Subcutaneous abdominal adipose tissue (tissue), 5 donors: ENCODE results near the gene NDUFA5.
"Not testable (repeated sequence)": the region's sequence is repeated elsewhere in the genome, so short reads cannot be mapped to it uniquely, and the experiment has no call there.

Source experiments
- H3K27ac ChIP-seq: one replicate; pipeline ENCODE4 v1.7.0; 2013; ENCODE audit warnings: low read depth, mild to moderate bottlenecking, inconsistent platforms, low read length, moderate library complexity
- H3K27me3 ChIP-seq, 5 donors: one replicate each; pipeline ENCODE4 v1.7.0; 2013; ENCODE audit warnings: low read length in 5 of 5, inconsistent platforms in 1 of 5; ENCODE audit not compliant: control insufficient read depth in 5 of 5, insufficient read depth in 4 of 5
- H3K36me3 ChIP-seq, 5 donors: one replicate each; pipeline ENCODE4 v1.7.0; 2013; ENCODE audit warnings: low read length in 5 of 5; ENCODE audit not compliant: control insufficient read depth in 5 of 5, insufficient read depth in 5 of 5
- H3K4me1 ChIP-seq, 5 donors: one replicate each; pipeline ENCODE4 v1.7.0; 2013; ENCODE audit warnings: low read length in 5 of 5, mild to moderate bottlenecking in 3 of 5, moderate library complexity in 1 of 5; ENCODE audit not compliant: control insufficient read depth in 5 of 5, insufficient read depth in 5 of 5
- H3K4me3 ChIP-seq, 5 donors: one replicate each; pipeline ENCODE4 v1.7.0; 2013; ENCODE audit warnings: low read length in 5 of 5, low read depth in 1 of 5
- H3K9ac ChIP-seq, 5 donors: one replicate each; pipeline ENCODE4 v1.7.0; 2013; ENCODE audit warnings: low read length in 5 of 5, mild to moderate bottlenecking in 4 of 5, moderate library complexity in 3 of 5
- H3K9me3 ChIP-seq, 5 donors: one replicate each; pipeline ENCODE4 v1.7.0; 2013; ENCODE audit warnings: low read length in 5 of 5; ENCODE audit not compliant: control insufficient read depth in 5 of 5
- donor health status: healthy.
- donor health status: healthy.
- donor health status: healthy.
- donor health status: healthy.
- donor health status: healthy.

NDUFA5 gene

DNA sequence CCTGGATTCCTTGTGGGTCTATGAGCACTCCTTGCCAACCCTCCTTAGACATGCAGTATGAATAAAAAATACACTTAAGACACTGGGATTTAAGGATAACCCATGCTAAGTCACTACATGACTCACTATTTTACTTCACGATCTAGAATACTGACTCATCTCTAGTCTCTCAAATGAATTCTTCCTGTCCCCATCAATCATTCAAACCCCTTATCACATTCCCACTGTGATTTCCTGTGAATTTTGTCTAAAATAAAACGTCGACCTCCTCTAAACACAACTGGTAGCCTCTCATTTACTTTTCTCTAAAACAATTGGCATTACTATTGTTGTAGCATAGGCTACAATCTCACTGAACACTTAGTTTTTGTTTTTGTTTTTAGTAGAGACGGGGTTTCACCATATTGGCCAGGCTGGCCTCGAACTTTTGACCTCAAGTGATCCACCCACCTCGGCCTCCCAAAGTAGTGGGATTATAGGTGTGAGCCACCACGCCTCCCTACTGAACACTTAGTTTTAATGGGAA lies 19.4 kb downstream of the NDUFA5 start:
- Histone ChIP-seq H3K9me3 (no peaks in the 10 kb centered on the region), H3K4me3 (no peak overlapping the region), H3K4me1 (peaks cover 0 to 11% (median 9%) of the 10 kb centered on the region in 5 donors), H3K9ac (no peak overlapping the region), H3K27ac (no peak overlapping the region), H3K36me3 (peaks cover 0 to 10% (median 0%) of the 10 kb centered on the region in 5 donors), H3K27me3 (no peaks in the 10 kb centered on the region)

DNA sequence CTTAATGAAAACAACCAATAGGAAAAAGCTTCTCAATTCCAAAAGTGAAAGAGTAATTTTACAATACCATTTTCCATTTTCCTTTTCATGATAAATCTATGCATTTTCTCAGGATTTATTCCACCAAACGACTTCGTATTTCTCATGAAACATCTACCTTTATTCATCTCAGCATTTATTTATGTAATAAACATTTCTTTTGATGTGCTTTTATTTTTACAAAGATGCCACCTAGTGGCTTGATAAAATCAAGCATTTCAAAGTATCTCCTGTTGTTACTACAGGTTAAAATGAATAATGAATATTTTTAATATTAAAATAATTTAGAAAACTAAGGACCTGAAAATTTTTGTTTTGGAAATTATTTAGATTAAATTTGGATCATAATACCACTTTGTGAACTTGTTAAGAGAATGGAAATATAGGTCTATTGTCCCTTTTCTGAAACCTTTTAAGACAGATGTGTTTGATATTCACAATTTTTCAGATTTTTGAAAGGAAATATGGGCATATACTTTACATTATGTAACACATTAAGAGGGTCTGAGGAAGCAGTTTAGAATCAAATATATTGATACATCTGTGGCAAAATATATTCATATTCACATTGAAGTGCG lies 20.5 kb downstream of the NDUFA5 start:
- Histone ChIP-seq H3K4me1 (peaks cover 0 to 11% (median 10%) of the 10 kb centered on the region in 5 donors), H3K9ac (no peak overlapping the region), H3K4me3 (no peak overlapping the region), H3K27me3 (no peaks in the 10 kb centered on the region), H3K36me3 (peaks cover 0 to 6% (median 0%) of the 10 kb centered on the region in 5 donors), H3K27ac (no peak overlapping the region), H3K9me3 (no peaks in the 10 kb centered on the region)

DNA sequence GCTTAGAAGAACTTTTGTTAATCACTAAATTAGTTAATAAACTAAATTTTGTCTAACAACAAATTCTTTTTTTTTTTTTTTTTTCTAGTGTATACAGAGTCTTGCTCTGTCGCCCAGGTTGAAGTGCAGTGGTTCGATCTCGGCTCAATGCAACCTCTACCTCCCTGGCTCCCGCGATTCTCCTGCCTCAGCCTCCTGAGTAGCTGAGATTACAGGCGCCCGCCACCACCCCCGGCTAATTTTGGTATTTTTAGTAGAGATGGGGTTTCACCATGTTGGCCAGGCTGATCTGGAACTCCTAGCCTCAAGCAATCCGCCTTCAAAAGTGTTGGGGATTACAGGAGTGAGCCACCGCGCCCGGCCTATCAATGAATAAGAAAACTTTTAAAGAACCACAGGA lies 22.1 kb downstream of the NDUFA5 start:
- H3K36me3 ChIP-seq: peaks cover 0 to 6% (median 0%) of the 10 kb centered on the region in 5 donors
- peaks cover 0 to 11% (median 10%) of the 10 kb centered on the region in 5 donors for H3K4me1 ChIP-seq
- no peaks in the 10 kb centered on the region for H3K9me3 ChIP-seq
- H3K27ac ChIP-seq: peak overlapping the region; percentile 69
- H3K4me3 ChIP-seq: peak overlapping the region; percentile 51 to 79 (median 63)
- peak overlapping the region in 2 of 5 donors; percentile 46 to 68 for H3K9ac ChIP-seq
- no peaks in the 10 kb centered on the region for H3K27me3 ChIP-seq

DNA sequence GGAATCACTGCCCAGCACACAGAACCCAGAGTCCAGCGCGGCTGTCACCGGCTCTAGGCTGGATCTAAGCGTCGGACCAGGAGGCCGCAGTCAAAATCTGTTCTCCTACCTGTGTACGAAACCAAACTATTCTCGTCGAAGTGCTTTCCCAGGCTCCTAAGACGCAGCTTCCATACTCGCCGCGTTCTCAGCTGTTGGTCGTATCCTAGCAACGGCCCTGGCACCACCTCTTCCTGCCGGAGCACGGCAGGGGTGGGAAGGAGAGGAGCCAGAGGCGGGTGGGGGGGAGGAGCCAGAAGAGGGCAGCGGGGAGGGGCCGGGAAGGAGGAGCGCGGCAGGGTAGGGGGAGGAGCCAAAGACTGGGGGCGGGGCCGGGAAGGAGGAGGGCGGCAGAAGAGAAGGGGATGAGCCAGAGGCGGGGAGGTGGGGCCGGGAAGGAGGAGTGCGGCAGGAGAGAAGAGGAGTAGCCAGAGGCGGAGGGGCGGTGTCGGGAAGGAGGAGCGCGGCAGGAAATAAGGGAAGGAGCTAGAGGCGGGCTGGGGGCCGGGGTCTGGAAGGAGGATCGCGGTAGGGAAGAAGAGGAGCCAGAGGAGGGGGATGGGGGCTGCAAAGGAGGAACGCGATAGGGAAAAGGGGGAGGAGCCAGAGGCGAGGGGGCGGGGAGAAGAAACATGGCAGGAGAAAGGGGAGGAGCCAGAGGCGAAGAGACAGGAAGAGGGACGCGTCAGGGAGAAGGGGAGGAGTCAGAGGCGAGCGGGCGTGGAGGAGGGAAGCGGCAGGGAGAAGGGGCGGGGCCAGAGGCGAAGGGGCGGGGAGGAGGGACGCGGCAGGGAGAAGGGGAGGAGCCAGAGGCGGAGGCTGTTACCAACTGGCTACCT lies 23.0 kb downstream of the NDUFA5 start, which contains the start of gene IQUB:
Gene IQUB, minus strand, starts transcription at position 213 of the 878 bp plus-strand sequence. CDS start 22,255 bp downstream, outside the sequence.
- peaks cover 0 to 2% (median 0%) of the 10 kb centered on the region in 5 donors for H3K36me3 ChIP-seq
- peak within 1 kb of the TSS; percentile 69 for H3K27ac ChIP-seq
- H3K4me1 ChIP-seq: peaks cover 0 to 11% (median 10%) of the 10 kb centered on the region in 5 donors
- peak within 1 kb of the TSS; percentile 59 to 82 (median 78) for H3K4me3 ChIP-seq
- no peaks in the 10 kb centered on the region for H3K27me3 ChIP-seq
- H3K9ac ChIP-seq: peak within 1 kb of the TSS in 4 of 5 donors; percentile 6 to 74 (median 61)
- no peaks in the 10 kb centered on the region for H3K9me3 ChIP-seq

DNA sequence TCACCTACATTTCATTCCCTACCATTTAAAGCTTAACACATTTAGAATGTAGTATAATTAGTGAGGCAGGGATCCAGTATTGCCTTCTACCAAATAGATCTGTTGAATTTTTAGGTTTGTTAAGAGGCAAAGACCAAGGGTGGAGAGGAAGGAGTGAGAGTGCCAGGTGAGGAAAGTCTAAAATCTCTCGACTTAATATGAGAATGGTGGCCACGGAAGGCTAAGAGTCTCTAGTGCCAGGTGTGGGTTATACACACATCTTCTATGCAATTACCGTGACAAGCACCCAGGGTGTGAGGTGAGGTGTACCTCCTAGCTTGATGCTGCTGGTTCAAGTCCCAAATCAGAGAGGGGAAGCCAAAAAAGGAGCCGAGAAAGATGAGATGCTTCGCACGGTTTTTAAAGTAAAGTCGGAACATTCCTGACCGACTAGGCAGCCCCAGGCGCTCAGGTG lies 23.7 kb downstream of the NDUFA5 start:
- Histone ChIP-seq H3K4me1 (peaks cover 0 to 11% (median 10%) of the 10 kb centered on the region in 5 donors), H3K27me3 (no peaks in the 10 kb centered on the region), H3K27ac (no peak overlapping the region), H3K4me3 (peak overlapping the region; percentile 59 to 82 (median 78)), H3K9ac (peak overlapping the region in 4 of 5 donors; percentile 5 to 62 (median 55)), H3K9me3 (no peaks in the 10 kb centered on the region), H3K36me3 (no peaks in the 10 kb centered on the region)

DNA sequence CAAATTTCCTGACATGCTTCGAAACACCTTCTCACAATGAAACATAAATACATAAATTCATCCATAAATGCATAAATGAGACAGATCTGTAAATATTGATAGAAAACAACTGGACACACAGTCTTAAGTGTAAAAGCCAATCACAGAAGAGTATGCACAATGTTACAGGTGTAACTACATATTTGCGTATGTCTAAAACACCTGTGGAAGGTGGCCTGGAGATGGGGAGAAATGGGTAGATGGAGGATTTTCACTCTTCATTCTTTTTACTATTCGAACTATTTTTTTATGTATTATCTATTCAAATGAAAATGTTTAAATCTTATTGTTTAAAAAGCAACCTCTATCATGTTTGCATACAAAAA lies 24.1 kb downstream of the NDUFA5 start:
- H3K9ac ChIP-seq: no peak overlapping the region
- H3K4me1 ChIP-seq: peaks cover 0 to 11% (median 10%) of the 10 kb centered on the region in 5 donors
- H3K27me3 ChIP-seq: no peaks in the 10 kb centered on the region
- no peaks in the 10 kb centered on the region for H3K36me3 ChIP-seq
- H3K9me3 ChIP-seq: no peaks in the 10 kb centered on the region
- H3K27ac ChIP-seq: no peak overlapping the region
- peak overlapping the region in 1 of 5 donors; percentile 78 for H3K4me3 ChIP-seq

DNA sequence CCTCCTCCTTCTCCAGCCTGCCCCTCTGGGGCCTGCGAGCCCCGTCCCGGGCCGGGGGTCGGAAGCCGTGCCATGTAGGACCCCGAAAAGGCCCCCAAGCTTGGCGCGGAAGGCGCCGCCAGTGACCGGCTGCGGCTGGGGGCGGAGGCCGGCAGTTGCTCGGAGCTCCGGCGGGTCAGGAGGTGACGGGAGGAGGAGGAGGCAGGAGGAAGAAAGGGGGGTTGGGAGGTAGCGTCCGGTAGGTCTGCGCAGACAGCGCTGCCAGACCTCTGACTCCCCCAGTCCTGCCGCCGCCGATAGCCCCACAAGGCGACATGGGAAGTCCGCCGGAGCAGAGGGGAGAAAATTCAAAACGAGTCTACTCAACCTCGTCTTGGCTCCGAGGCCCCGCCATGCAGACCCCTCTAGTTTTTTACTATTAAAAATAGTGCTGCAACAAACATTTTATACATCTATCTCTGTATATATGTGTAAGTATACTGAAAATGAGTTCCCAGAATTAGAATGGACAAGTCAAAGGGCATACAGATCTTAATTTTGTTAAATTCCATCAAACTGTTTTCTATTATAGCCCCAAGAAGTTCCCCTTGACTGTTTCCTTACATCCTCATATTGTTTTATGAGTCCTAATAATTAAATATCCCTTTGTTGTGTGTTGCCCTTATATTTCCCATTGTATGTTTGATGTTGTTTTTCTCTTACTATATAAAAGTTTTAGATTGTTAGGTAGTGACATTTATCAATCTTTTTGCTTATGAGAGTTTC lies 24.6 kb downstream of the NDUFA5 start:
- not testable (repeated sequence) for H3K36me3 ChIP-seq, H3K27ac ChIP-seq, H3K9me3 ChIP-seq, H3K9ac ChIP-seq, H3K27me3 ChIP-seq
- Histone ChIP-seq H3K4me3 (peak overlapping the region in 3 of 5 donors; percentile 39 to 51 (median 42)), H3K4me1 (peaks cover 0 to 11% (median 10%) of the 10 kb centered on the region in 5 donors)

DNA sequence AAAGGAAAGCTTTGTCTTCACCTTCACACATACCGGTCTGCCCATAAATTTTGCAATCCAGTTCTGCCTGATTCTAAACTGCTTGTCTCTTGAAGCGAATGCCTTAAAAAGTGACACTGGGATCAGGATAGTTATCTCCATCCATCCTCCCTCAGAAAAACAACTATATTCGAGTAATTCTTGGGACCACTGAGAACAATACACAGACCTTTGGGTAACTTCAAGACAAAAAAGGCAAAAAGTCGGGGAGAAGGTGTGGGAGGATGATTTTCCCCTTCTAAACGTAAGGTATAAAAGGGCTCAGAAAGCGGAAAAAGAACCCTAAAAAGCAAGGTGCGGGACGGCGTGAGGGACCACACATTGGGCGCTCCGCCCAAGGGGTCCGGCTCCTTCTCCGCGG lies 25.3 kb downstream of the NDUFA5 start:
- H3K27me3 ChIP-seq, H3K36me3 ChIP-seq, H3K9me3 ChIP-seq, H3K27ac ChIP-seq, H3K9ac ChIP-seq: not testable (repeated sequence)
- Histone ChIP-seq H3K4me3 (peak overlapping the region in 3 of 5 donors; percentile 39 to 51 (median 42)), H3K4me1 (peaks cover 0 to 11% (median 10%) of the 10 kb centered on the region in 5 donors)

DNA sequence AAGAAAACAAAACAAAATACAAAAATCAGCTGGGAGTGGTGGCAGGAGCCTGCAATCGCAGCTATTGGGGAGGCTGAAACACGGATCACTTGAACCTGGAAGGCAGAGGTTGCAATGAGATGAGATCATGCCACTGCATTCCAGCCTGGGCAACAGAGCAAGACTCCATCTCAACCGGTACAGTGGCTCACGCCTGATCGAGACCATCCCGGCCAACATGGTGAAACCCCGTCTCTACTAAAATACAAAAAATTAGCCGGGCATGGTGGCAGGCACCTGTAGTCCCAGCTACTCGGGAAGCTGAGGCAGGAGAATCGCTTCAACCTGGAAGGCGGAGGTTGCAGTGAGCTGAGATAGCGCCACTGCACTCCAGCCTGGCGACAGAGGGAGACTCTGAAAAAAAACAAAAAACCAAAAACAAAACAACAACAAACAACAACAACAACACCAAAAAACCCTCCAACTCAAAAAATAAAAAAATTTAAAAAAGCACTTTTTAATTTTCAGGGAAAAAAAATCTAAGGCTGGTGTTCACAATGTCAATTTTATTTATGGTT lies 27.5 kb downstream of the NDUFA5 start:
- H3K9me3 ChIP-seq, H3K27me3 ChIP-seq, H3K4me3 ChIP-seq, H3K9ac ChIP-seq, H3K36me3 ChIP-seq, H3K27ac ChIP-seq: not testable (repeated sequence)
- H3K4me1 ChIP-seq: peaks cover 0 to 10% (median 7%) of the 10 kb centered on the region in 5 donors
